Left lung (tissue), 10 donors: ENCODE measurements around the gene GPR152. TPM values are rescaled to one million over a fixed set of nuclear protein-coding genes. Genes with fewer than 3 reads are reported as not detected.
"Not testable (repeated sequence)": the region's sequence is repeated elsewhere in the genome, so short reads cannot be mapped to it uniquely, and the experiment has no call there.

Source experiments
- ATAC-seq: fragments of 200-7000 bp; cut with Tn5 transposase; one replicate; pipeline ENCODE4 v1.9.1; 2020; ENCODE audit warnings: moderate library complexity
- DNase-seq, 4 donors: peaks; one replicate each; pipeline ENCODE4 v3.0.0-alpha.2; 2013 to 2020
- H3K27ac ChIP-seq, 2 donors: fragments of 200-600 bp; sonication (generic) in 1 of 2; one replicate each; pipeline versions ENCODE4 v1.5.0 to v1.8.0; 2020 to 2021
- H3K27me3 ChIP-seq, 2 donors: fragments of 200-600 bp; sonication (generic) in 1 of 2; one replicate each; pipeline versions ENCODE4 v1.5.0 to v1.8.0; 2020 to 2021
- H3K36me3 ChIP-seq, 2 donors: fragments of 200-600 bp; sonication (generic) in 1 of 2; one replicate each; pipeline versions ENCODE4 v1.5.0 to v1.8.0; 2020 to 2021
- H3K4me1 ChIP-seq, 2 donors: fragments of 200-600 bp; one replicate each; pipeline ENCODE4 v1.8.0; 2021
- H3K4me3 ChIP-seq, 2 donors: fragments of 200-600 bp; sonication (generic) in 1 of 2; one replicate each; pipeline versions ENCODE4 v1.5.0 to v1.8.0; 2020 to 2021; ENCODE audit warnings: mild to moderate bottlenecking in 1 of 2
- H3K9me3 ChIP-seq, 2 donors: fragments of 200-600 bp; sonication (generic) in 1 of 2; one replicate each; pipeline versions ENCODE4 v1.5.0 to v1.8.0; 2020 to 2021
- intact Hi-C, 2 donors: fragments of 100-400 bp; cut with DNase I; formaldehyde crosslinking; loops; one replicate each; pipeline versions ENCODE4 v1.11.2 to v1.14.2; 2022
- microRNA-seq, 2 donors: library from miRNA; unstranded; fragments of <30 nt; microRNA quantifications; one replicate each; pipeline ENCODE4, GENCODE V29; 2019
- polyA plus RNA-seq, 6 donors: library from polyadenylated mRNA; unstranded; fragments of 120-200 nt; gene quantifications; one replicate each; pipeline ENCODE4 v1.2.1, GENCODE V29; 2013; ENCODE audit not compliant: insufficient read length in 6 of 6
- total RNA-seq, 2 donors: library from RNA; stranded (reverse); fragmentation: NEBNext Ultra II Directional; extraction: Animal tissue kit (Norgen Biotek cat#: 25700); gene quantifications; one replicate each; pipeline ENCODE4 v1.2.1, GENCODE V29; 2021
- TF ChIP-seq, protein P1 (sequence below), 2 donors: fragments of 200-600 bp; sonication (generic) in 1 of 2; IDR thresholded peaks; one replicate each; pipeline versions ENCODE4 v1.5.0 to v1.8.0; 2021; ENCODE audit warnings: antibody characterized with exemption in 2 of 2
- donor health status: DM: no; HTN: yes; CAD: no.
- donor health status: DM: no; HTN: no; CAD: no.

Gene GPR152
- total and polyA plus RNA-seq, 8 donors = not detected

DNA sequence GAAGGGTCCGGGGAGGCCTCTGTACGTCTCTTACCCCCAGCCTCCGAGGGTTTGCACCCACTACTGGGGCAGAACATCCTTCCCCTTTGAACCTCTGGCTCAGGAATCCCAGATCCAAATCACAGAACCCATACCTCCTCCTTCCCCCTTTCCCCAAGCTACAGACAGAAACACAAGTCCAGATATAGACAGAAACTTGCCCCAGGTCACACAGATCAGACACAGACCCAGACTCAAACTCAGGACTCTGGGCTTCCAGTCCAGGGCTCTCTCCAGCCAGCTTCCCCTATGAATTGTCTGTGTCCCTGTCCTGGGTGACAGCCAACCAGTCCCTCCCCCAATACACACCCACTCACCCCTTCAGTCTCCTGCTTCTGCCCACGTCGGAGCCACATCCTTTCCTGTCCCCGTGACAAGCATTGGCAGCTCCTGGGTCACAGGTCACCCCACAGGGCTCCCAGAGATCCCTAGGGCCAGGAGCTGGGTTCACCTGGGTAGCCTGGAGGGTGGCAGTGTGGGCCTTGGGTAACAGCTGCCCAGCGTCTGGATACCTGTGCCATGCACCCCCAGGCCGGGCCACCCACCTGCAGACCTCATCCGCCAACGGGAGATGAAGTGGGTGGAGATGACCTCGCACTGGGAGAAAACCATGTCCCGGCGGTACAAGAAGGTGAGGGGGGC, 47.9 kb downstream of the GPR152 start:
- TF ChIP-seq, protein P1, sequence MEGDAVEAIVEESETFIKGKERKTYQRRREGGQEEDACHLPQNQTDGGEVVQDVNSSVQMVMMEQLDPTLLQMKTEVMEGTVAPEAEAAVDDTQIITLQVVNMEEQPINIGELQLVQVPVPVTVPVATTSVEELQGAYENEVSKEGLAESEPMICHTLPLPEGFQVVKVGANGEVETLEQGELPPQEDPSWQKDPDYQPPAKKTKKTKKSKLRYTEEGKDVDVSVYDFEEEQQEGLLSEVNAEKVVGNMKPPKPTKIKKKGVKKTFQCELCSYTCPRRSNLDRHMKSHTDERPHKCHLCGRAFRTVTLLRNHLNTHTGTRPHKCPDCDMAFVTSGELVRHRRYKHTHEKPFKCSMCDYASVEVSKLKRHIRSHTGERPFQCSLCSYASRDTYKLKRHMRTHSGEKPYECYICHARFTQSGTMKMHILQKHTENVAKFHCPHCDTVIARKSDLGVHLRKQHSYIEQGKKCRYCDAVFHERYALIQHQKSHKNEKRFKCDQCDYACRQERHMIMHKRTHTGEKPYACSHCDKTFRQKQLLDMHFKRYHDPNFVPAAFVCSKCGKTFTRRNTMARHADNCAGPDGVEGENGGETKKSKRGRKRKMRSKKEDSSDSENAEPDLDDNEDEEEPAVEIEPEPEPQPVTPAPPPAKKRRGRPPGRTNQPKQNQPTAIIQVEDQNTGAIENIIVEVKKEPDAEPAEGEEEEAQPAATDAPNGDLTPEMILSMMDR (IDR thresholded peaks at IDR 0.05) = no peak
- Histone ChIP-seq H3K27me3 (peaks cover 0 to 7% of the 10 kb centered on the region in 2 donors), H3K9me3 (no peaks in the 10 kb centered on the region), H3K4me3 (peak overlapping the region in 1 of 2 donors; percentile 51), H3K36me3 (peaks cover 0 to 9% of the 10 kb centered on the region in 2 donors), H3K4me1 (peaks cover 11 to 84% of the 10 kb centered on the region in 2 donors), H3K27ac (peak overlapping the region in 1 of 2 donors; percentile 96)
- ATAC-seq (no peak), DNase-seq (no peak)
- intact Hi-C loops = no loop called here

- ATAC-seq, H3K9me3 ChIP-seq, intact Hi-C loops, DNase-seq, H3K27me3 ChIP-seq: not testable (repeated sequence)
- Histone ChIP-seq H3K36me3 (peaks cover 0 to 25% of the 10 kb centered on the region in 2 donors), H3K4me1 (peaks cover 16 to 84% of the 10 kb centered on the region in 2 donors), H3K27ac (peak overlapping the region; percentile 44 to 96), H3K4me3 (peak overlapping the region in 1 of 2 donors; percentile 51)
These were observed 49.4 kb downstream of the GPR152 start for GRCh38 chr11:67403085-67403484.

DNA sequence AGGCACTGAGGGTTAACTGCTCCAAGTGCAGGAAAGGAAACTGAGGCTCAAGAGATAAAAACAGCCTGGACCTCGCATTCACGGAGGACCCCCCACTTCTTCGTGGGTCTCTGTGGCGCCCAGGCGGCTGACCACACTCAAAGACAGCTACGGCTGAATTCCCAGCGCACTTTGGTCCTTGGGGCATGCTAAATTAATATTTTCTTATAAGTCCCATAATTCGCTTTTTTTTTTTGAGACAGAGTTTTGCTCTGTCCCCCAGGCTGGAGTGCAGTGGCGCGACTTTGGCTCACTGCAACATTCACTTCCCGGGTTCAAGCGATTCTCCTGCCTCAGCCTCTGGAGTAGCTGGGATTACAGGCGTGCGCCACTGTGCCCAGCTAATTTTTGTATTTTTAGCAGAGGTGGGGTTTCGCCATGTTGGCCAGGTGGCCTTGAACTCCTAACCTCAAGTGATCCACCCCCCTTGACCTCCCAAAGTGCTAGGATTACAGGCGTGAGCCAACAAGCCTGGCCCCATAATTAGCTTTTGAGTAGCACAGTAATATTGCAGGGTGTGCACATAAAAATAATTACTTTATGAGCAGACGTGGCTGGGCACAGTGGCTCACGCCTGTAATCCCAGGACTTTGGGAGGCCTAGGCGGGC, 50.2 kb downstream of the GPR152 start:
- Histone ChIP-seq H3K4me3 (peak overlapping the region in 1 of 2 donors; percentile 98), H3K4me1 (peaks cover 16 to 84% of the 10 kb centered on the region in 2 donors), H3K36me3 (peaks cover 0 to 32% of the 10 kb centered on the region in 2 donors), H3K27ac (peak overlapping the region; percentile 89 to 96)
- intact Hi-C loops, DNase-seq, ATAC-seq, H3K27me3 ChIP-seq, H3K9me3 ChIP-seq: not testable (repeated sequence)

DNA sequence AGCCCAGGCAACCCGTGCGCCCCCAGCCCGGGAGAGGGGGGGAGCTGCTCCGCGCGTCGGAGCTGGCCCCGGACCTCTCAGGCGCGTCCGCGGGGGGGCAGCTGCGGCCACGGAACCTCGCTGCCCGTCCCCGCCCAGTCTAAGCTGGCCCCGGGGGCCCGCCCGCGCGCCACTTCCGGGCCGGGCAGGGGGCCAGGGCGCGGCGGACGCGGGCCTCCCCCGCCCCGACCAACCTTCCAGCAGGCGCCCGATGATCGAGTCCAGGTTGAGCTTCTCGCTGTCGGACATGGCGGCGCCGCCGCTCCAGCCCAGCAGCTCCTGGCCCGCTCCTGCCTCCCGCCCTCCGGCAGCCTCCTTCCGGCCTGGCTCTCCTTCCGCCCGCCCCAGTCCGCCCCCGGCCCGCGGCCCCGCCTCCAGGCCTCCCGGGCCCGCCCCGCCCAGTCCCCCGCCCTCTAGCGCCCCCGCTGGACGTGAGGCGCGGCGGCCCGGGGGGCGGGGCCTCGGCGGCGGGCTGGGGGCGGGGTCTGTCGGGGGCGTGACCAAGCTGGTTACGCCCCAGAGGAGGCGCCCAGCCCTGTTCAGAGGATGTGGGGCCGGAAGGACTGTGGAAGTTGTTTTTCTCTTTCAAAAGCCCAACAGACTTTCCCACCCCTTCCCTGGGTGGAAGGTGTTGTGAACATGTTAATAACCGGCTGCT, 50.9 kb downstream of the GPR152 start, which contains the start of gene PPP1CA:
Gene PPP1CA (minus strand): TSS at position 364 of the 697 bp plus-strand sequence. CDS start 76 bp downstream, at position 288.
- intact Hi-C loops = no loop called here
- H3K36me3 ChIP-seq = peaks cover 0 to 39% of the 10 kb centered on the region in 2 donors
- no peaks in the 10 kb centered on the region for H3K9me3 ChIP-seq
- H3K4me3 ChIP-seq = peak within 1 kb of the TSS; percentile 91 to 98
- H3K4me1 ChIP-seq = peaks cover 16 to 82% of the 10 kb centered on the region in 2 donors
- peak; percentile 88 to 98 (median 92) for DNase-seq
- ATAC-seq = peak; percentile 92
- TF ChIP-seq, protein P1 (IDR thresholded peaks at IDR 0.05) = peak in 1 of 2 donors; percentile 75
- no peaks in the 10 kb centered on the region for H3K27me3 ChIP-seq
- H3K27ac ChIP-seq = peak within 1 kb of the TSS; percentile 89 to 96

Small RNA genes lying within 50 kb of the gene (microRNA-seq; reads per million reads assigned to microRNA genes)
- 0.27 to 0.34 reads per million in 2 donors for gene MIR6752

Other genes starting within 250 kb of the GPR152 start
- gene GRK2, start 186.3 kb downstream of the GPR152 start, total RNA-seq = 100 to 1,000 TPM in 1 of 2 donors, 10 to 100 TPM in 1; 55.2 to 118 TPM
- 10 to 100 TPM; 56.9 to 79.9 (median 59.4) TPM for gene GRK2, start 186.3 kb downstream of the GPR152 start, polyA plus RNA-seq
- gene ANKRD13D, start 163.4 kb downstream of the GPR152 start, total RNA-seq = 10 to 100 TPM; 48.0 to 81.2 TPM
- 10 to 100 TPM; 34.5 to 61.0 (median 49.6) TPM for gene ANKRD13D, start 163.4 kb downstream of the GPR152 start, polyA plus RNA-seq
- 10 to 100 TPM; 28.7 to 44.9 TPM for gene SSH3, start 149.2 kb downstream of the GPR152 start, total RNA-seq
- gene SSH3, start 149.2 kb downstream of the GPR152 start, polyA plus RNA-seq = 10 to 100 TPM; 23.0 to 34.5 (median 28.3) TPM
- gene POLD4, start 99.2 kb downstream of the GPR152 start, total RNA-seq = 10 to 100 TPM; 67.7 to 77.3 TPM
- gene POLD4, start 99.2 kb downstream of the GPR152 start, polyA plus RNA-seq = 10 to 100 TPM; 26.7 to 35.1 (median 32.5) TPM
- 1 to 10 TPM; 7.3 to 9.2 TPM for gene CLCF1, start 79.1 kb downstream of the GPR152 start, total RNA-seq
- 10 to 100 TPM; 10.9 to 15.3 (median 12.3) TPM for gene CLCF1, start 79.1 kb downstream of the GPR152 start, polyA plus RNA-seq
- gene RAD9A, start 60.7 kb downstream of the GPR152 start, total RNA-seq = 10 to 100 TPM; 18.4 to 21.5 TPM
- gene RAD9A, start 60.7 kb downstream of the GPR152 start, polyA plus RNA-seq = 10 to 100 TPM; 22.9 to 31.3 (median 24.5) TPM
- gene PPP1CA, start 50.9 kb downstream of the GPR152 start, total RNA-seq = 100 to 1,000 TPM; 138 to 173 TPM
- 100 to 1,000 TPM; 108 to 144 (median 139) TPM for gene PPP1CA, start 50.9 kb downstream of the GPR152 start, polyA plus RNA-seq
- 10 to 100 TPM in 1 of 2 donors, 1 to 10 TPM in 1; 8.0 to 15.5 TPM for gene TBC1D10C, start 48.6 kb downstream of the GPR152 start, total RNA-seq
- 1 to 10 TPM; 4.2 to 6.5 (median 5.1) TPM for gene TBC1D10C, start 48.6 kb downstream of the GPR152 start, polyA plus RNA-seq
- 1 to 10 TPM in 1 of 2 donors, under 1 TPM in 1; 0.71 to 1.2 TPM for gene CARNS1, start 37.1 kb downstream of the GPR152 start, total RNA-seq
- gene CARNS1, start 37.1 kb downstream of the GPR152 start, polyA plus RNA-seq = 1 to 10 TPM; 2.9 to 5.6 (median 4.1) TPM
- gene RPS6KB2, start 24.2 kb downstream of the GPR152 start, total RNA-seq = 10 to 100 TPM; 37.7 to 44.1 TPM
- 10 to 100 TPM; 39.6 to 47.0 (median 42.0) TPM for gene RPS6KB2, start 24.2 kb downstream of the GPR152 start, polyA plus RNA-seq
- 10 to 100 TPM in 1 of 2 donors, 1 to 10 TPM in 1; 5.4 to 12.5 TPM for gene PTPRCAP, start 15.0 kb downstream of the GPR152 start, total RNA-seq
- 1 to 10 TPM; 1.6 to 3.0 (median 2.2) TPM for gene PTPRCAP, start 15.0 kb downstream of the GPR152 start, polyA plus RNA-seq
- gene CORO1B, start 9.3 kb downstream of the GPR152 start, total RNA-seq = 100 to 1,000 TPM; 111 to 119 TPM
- gene CORO1B, start 9.3 kb downstream of the GPR152 start, polyA plus RNA-seq = 10 to 100 TPM; 43.5 to 61.1 (median 50.4) TPM
- 1 to 10 TPM; 2.0 to 2.7 TPM for gene CABP4, start 2.6 kb upstream of the GPR152 start, total RNA-seq
- gene CABP4, start 2.6 kb upstream of the GPR152 start, polyA plus RNA-seq = 1 to 10 TPM; 1.4 to 2.8 (median 2.2) TPM
- 10 to 100 TPM; 45.9 to 51.8 TPM for gene TMEM134, start 16.5 kb upstream of the GPR152 start, total RNA-seq
- gene TMEM134, start 16.5 kb upstream of the GPR152 start, polyA plus RNA-seq = 10 to 100 TPM; 33.4 to 51.8 (median 43.3) TPM
- 10 to 100 TPM; 61.7 to 68.2 TPM for gene AIP, start 30.3 kb upstream of the GPR152 start, total RNA-seq
- 10 to 100 TPM; 55.7 to 62.5 (median 60.4) TPM for gene AIP, start 30.3 kb upstream of the GPR152 start, polyA plus RNA-seq
- gene PITPNM1, start 52.6 kb upstream of the GPR152 start, total RNA-seq = 10 to 100 TPM; 51.6 to 55.5 TPM
- 10 to 100 TPM; 15.5 to 36.3 (median 20.5) TPM for gene PITPNM1, start 52.6 kb upstream of the GPR152 start, polyA plus RNA-seq
- gene CDK2AP2, start 55.4 kb upstream of the GPR152 start, total RNA-seq = 10 to 100 TPM; 82.2 to 92.8 TPM
- gene CDK2AP2, start 55.4 kb upstream of the GPR152 start, polyA plus RNA-seq = 10 to 100 TPM; 25.8 to 40.0 (median 29.2) TPM
- not detected for gene CABP2, start 70.7 kb upstream of the GPR152 start, total RNA-seq
- gene CABP2, start 70.7 kb upstream of the GPR152 start, polyA plus RNA-seq = not detected
- 1,000 to 10,000 TPM in 1 of 2 donors, 100 to 1,000 TPM in 1; 790 to 1,058 TPM for gene GSTP1, start 131.1 kb upstream of the GPR152 start, total RNA-seq
- 100 to 1,000 TPM; 651 to 768 (median 717) TPM for gene GSTP1, start 131.1 kb upstream of the GPR152 start, polyA plus RNA-seq
- gene NDUFV1, start 154.2 kb upstream of the GPR152 start, total RNA-seq = 100 to 1,000 TPM; 136 to 155 TPM
- gene NDUFV1, start 154.2 kb upstream of the GPR152 start, polyA plus RNA-seq = 100 to 1,000 TPM; 155 to 204 (median 170) TPM
- 10 to 100 TPM; 10.7 to 18.1 TPM for gene NUDT8, start 177.2 kb upstream of the GPR152 start, total RNA-seq
- gene NUDT8, start 177.2 kb upstream of the GPR152 start, polyA plus RNA-seq = 1 to 10 TPM; 3.8 to 5.8 (median 5.0) TPM
- gene TBX10, start 187.0 kb upstream of the GPR152 start, total RNA-seq = not detected
- gene TBX10, start 187.0 kb upstream of the GPR152 start, polyA plus RNA-seq = under 1 TPM in 1 of 6 donors, not detected in 5; 0.18 TPM
- gene ACY3, start 198.0 kb upstream of the GPR152 start, total RNA-seq = under 1 TPM; 0.29 to 0.61 TPM
- gene ACY3, start 198.0 kb upstream of the GPR152 start, polyA plus RNA-seq = under 1 TPM; 0.23 to 0.74 (median 0.57) TPM
- gene ALDH3B2, start 221.9 kb upstream of the GPR152 start, total RNA-seq = under 1 TPM; 0.79 to 0.94 TPM
- 1 to 10 TPM in 4 of 6 donors, under 1 TPM in 2; 0.91 to 1.7 (median 1.1) TPM for gene ALDH3B2, start 221.9 kb upstream of the GPR152 start, polyA plus RNA-seq